BJ (cell line): ENCODE measurements around the gene EFCAB8. TPM values are rescaled to one million over a fixed set of nuclear protein-coding genes. Genes with fewer than 3 reads are reported as not detected.

Experiments used
- CTCF ChIA-PET: fragments of 350-600 bp; formaldehyde crosslinking; extraction: SDS; loops from one replicate; lab custom pipeline; 2021; ENCODE audit warnings: antibody characterized with exemption, inconsistent platforms; lab: Yijun Ruan, JAX
- POLR2A ChIA-PET: fragments of 300-600 bp; sonication (Branson Sonifier 250); formaldehyde crosslinking; extraction: SDS; loops from one replicate; lab custom pipeline; 2021; ENCODE audit warnings: antibody characterized with exemption; lab: Charles Lee
- DNase-seq: peaks from one replicate; pipeline ENCODE4 v3.0.0-alpha.2; 2011; ENCODE audit warnings: low read depth
- H3K27me3 ChIP-seq: 2 replicates; pipeline ENCODE4 v1.6.0; 2011; ENCODE audit warnings: low read length; ENCODE audit not compliant: control insufficient read depth, insufficient read depth
- H3K36me3 ChIP-seq: 2 replicates; pipeline ENCODE4 v1.5.1; 2011; ENCODE audit warnings: low read length; ENCODE audit not compliant: control insufficient read depth, insufficient read depth
- H3K4me3 ChIP-seq: 2 replicates; pipeline ENCODE4 v1.5.1; 2011; ENCODE audit warnings: low read depth, mild to moderate bottlenecking, control low read depth, low read length
- polyA plus RNA-seq: library from polyadenylated mRNA; depleted of rRNA; stranded (reverse); fragments of >200 nt; gene quantifications from 2 replicates; pipeline ENCODE4 v1.2.3, GENCODE V29; 2011
- TF ChIP-seq, protein P1 (sequence below): IDR thresholded peaks from 2 replicates; pipeline ENCODE4 v1.5.1; 2011; ENCODE audit warnings: low read depth, mild to moderate bottlenecking, control low read depth, inconsistent platforms, low read length, moderate library complexity; ENCODE audit not compliant: insufficient read depth

EFCAB8 gene
- polyA plus RNA-seq, 1 experiment = not detected

GRCh38 chr20:32883081-32883480 lies 24.4 kb downstream of the EFCAB8 start:
- ChIA-PET POLR2A (no interaction called here), CTCF (no interaction called here)
- Histone ChIP-seq H3K27me3 (0 out of 2 replicates have a peak, but pooled peaks cover 1% of the 10 kb centered on the region), H3K36me3 (no peaks in the 10 kb centered on the region), H3K4me3 (no peak overlapping the region)
- TF ChIP-seq, protein P1, sequence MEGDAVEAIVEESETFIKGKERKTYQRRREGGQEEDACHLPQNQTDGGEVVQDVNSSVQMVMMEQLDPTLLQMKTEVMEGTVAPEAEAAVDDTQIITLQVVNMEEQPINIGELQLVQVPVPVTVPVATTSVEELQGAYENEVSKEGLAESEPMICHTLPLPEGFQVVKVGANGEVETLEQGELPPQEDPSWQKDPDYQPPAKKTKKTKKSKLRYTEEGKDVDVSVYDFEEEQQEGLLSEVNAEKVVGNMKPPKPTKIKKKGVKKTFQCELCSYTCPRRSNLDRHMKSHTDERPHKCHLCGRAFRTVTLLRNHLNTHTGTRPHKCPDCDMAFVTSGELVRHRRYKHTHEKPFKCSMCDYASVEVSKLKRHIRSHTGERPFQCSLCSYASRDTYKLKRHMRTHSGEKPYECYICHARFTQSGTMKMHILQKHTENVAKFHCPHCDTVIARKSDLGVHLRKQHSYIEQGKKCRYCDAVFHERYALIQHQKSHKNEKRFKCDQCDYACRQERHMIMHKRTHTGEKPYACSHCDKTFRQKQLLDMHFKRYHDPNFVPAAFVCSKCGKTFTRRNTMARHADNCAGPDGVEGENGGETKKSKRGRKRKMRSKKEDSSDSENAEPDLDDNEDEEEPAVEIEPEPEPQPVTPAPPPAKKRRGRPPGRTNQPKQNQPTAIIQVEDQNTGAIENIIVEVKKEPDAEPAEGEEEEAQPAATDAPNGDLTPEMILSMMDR = no peak
- DNase-seq = no peak

DNA sequence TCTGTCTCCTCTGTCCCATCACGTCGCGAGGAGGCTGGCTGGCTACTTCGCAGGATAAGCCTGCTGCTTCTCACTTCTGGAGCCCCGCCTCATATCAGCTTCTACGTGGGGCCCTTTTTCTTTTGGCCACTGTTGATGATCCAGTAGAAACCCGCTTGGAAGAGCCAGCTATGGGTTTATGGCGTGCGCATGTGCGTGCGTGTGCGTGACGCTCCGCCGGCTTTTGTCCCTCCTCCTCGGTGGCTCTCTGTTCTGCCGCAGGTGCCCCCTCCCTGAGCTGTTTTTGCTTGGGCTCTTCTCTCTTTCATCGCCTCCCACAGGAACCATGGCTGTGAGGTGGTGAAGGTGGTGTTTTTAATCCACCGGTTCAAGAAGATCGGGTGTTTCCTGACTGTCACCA lies 26.5 kb downstream of the EFCAB8 start:
- ChIA-PET POLR2A (no interaction called here), CTCF (interaction anchor here (2.2 kb wide), 1 partner anchor 16 kb away, joined by 7 read pairs; no protein-coding TSS in a partner anchor)
- TF ChIP-seq, protein P1 = no peak
- Histone ChIP-seq H3K36me3 (no peaks in the 10 kb centered on the region), H3K27me3 (0 out of 2 replicates have a peak, but pooled peaks cover 1% of the 10 kb centered on the region), H3K4me3 (no peak overlapping the region)
- DNase-seq = no peak

- Histone ChIP-seq H3K4me3 (no peak overlapping the region), H3K36me3 (no peaks in the 10 kb centered on the region), H3K27me3 (0 out of 2 replicates have a peak, but pooled peaks cover 1% of the 10 kb centered on the region)
- TF ChIP-seq, protein P1 = no peak
- ChIA-PET POLR2A (no interaction called here), CTCF (interaction anchor here (0.5 to 2.2 kb wide), 2 partner anchors 15 to 42 kb away, joined by 4 to 7 read pairs; no protein-coding TSS in a partner anchor)
- DNase-seq = no peak
Measured at GRCh38 chr20:32885952-32886351, 27.2 kb downstream of the EFCAB8 start.

GRCh38 chr20:32886652-32887051 lies 27.9 kb downstream of the EFCAB8 start:
- TF ChIP-seq, protein P1 = no peak
- H3K36me3 ChIP-seq = no peaks in the 10 kb centered on the region
- 0 out of 2 replicates have a peak, but pooled peaks cover 1% of the 10 kb centered on the region for H3K27me3 ChIP-seq
- DNase-seq = no peak
- no peak overlapping the region for H3K4me3 ChIP-seq
- ChIA-PET CTCF (interaction anchor here (1.2 kb wide), 1 partner anchor 58 kb away, joined by 3 read pairs; no protein-coding TSS in a partner anchor), POLR2A (no interaction called here)

- ChIA-PET POLR2A (no interaction called here), CTCF (interaction anchor here (1.2 kb wide), 1 partner anchor 58 kb away, joined by 3 read pairs; no protein-coding TSS in a partner anchor)
- Histone ChIP-seq H3K36me3 (no peaks in the 10 kb centered on the region), H3K4me3 (no peak overlapping the region), H3K27me3 (0 out of 2 replicates have a peak, but pooled peaks cover 1% of the 10 kb centered on the region)
- DNase-seq = no peak
- TF ChIP-seq, protein P1 = no peak
Measured at GRCh38 chr20:32887492-32887891, 28.8 kb downstream of the EFCAB8 start.
